Anterior cingulate cortex (tissue), 58 donors: ENCODE results near the gene CEP112.

Experiments used
- DNase-seq, 58 donors: peaks; one replicate each; lab custom pipeline; 2025; lab: John Stamatoyannopoulos, UW

CEP112 gene

GRCh38 chr17:66211047-66211810, 19.3 kb upstream of the CEP112 start:
- no peak for DNase-seq

- DNase-seq, result no peak
Measured at GRCh38 chr17:66210208-66210574, 18.3 kb upstream of the CEP112 start.

GRCh38 chr17:66207936-66208335, 16.0 kb upstream of the CEP112 start:
- no peak for DNase-seq

GRCh38 chr17:66203274-66204015, 11.5 kb upstream of the CEP112 start:
- DNase-seq, result no peak

GRCh38 chr17:66200685-66201092, 8.8 kb upstream of the CEP112 start:
- peak in 30 of 58 donors; percentile 2 to 43 (median 8) for DNase-seq

GRCh38 chr17:66198242-66198641, 6.3 kb upstream of the CEP112 start:
- no peak for DNase-seq

- no peak for DNase-seq
Measured at GRCh38 chr17:66192378-66192687, 400 bp upstream of the CEP112 start.

- DNase-seq, result peak in 2 of 58 donors; percentile 9 to 26
Measured at GRCh38 chr17:66190738-66191592, 968 bp downstream of the CEP112 start.

- DNase-seq, result no peak
Measured at GRCh38 chr17:66187718-66188117, 4.2 kb downstream of the CEP112 start.

- DNase-seq, result no peak
Measured at GRCh38 chr17:66185862-66186261, 6.1 kb downstream of the CEP112 start.

GRCh38 chr17:66184392-66184791, 7.5 kb downstream of the CEP112 start:
- no peak for DNase-seq

GRCh38 chr17:66183529-66183928, 8.4 kb downstream of the CEP112 start:
- DNase-seq, result no peak

- DNase-seq, result no peak
Measured at GRCh38 chr17:66178642-66179041, 13.3 kb downstream of the CEP112 start.

- no peak for DNase-seq
Measured at GRCh38 chr17:66177048-66177447, 14.9 kb downstream of the CEP112 start.

GRCh38 chr17:66175892-66176291, 16.0 kb downstream of the CEP112 start:
- no peak for DNase-seq

- no peak for DNase-seq
Measured at GRCh38 chr17:66172691-66173223, 19.2 kb downstream of the CEP112 start.

GRCh38 chr17:66172144-66172543, 19.8 kb downstream of the CEP112 start:
- no peak for DNase-seq

- no peak for DNase-seq
Measured at GRCh38 chr17:66171692-66172091, 20.2 kb downstream of the CEP112 start.

GRCh38 chr17:66171172-66171571, 20.8 kb downstream of the CEP112 start:
- no peak for DNase-seq

- no peak for DNase-seq
Measured at GRCh38 chr17:66169839-66170238, 22.1 kb downstream of the CEP112 start.
